GM18505 (cell line): ENCODE results near the gene ITIH1.

Source experiments
- ATAC-seq: cut with Tn5 transposase; IDR thresholded peaks from one replicate; pipeline ENCODE4 v1.9.1; 2021; ENCODE audit not compliant: unreplicated experiment
- POLR2A ChIP-seq: IDR thresholded peaks from 4 replicates; pipeline ENCODE4 v1.6.1; 2011; ENCODE audit warnings: borderline replicate concordance; ENCODE audit not compliant: insufficient read depth, insufficient read length; ENCODE audit errors: extremely low read depth

Gene ITIH1

GRCh38 chr3:52790337-52790736 lies 12.9 kb downstream of the ITIH1 start:
- no peak for ATAC-seq
- TF ChIP-seq POLR2A = no peak

DNA sequence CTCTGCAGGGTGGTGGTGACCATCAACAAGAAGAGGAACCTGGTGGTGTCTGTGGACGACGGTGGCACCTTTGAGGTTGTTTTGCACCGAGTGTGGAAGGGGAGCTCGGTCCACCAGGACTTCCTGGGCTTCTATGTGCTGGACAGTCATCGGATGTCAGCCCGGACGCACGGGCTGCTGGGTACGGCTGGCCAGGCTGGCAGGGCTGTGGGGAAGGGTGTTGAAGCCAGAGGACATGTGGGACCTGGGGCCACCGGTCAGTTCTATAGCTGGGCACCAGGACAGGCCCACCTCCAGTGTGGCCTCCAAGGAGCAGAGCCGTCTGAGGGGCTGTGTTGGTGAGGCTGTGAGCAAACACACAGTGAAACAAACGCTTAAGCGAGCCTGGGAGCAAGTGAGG lies 13.3 kb downstream of the ITIH1 start:
- ATAC-seq = no peak
- no peak for TF ChIP-seq POLR2A

DNA sequence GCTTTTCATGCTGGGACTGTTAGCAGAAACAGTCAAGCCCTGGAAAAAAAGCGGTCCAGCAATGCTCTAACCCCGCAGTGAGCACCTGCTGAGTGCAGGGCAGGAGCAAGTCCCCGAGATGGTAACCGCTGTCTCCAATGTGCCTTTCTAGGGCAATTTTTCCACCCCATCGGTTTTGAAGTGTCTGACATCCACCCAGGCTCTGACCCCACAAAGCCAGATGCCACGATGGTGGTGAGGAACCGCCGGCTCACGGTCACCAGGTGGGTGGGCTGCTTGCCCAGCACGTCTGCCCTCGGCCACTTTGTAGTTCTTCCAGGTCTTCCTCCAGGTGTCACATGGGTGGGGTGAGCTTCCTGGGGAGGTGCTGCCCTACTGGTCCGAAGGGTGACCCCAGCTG lies 14.0 kb downstream of the ITIH1 start:
- no peak for ATAC-seq
- TF ChIP-seq POLR2A = no peak

GRCh38 chr3:52791928-52792327 lies 14.5 kb downstream of the ITIH1 start:
- no peak for ATAC-seq
- no peak for TF ChIP-seq POLR2A

GRCh38 chr3:52792413-52792812 lies 15.0 kb downstream of the ITIH1 start:
- ATAC-seq = no peak
- no peak for TF ChIP-seq POLR2A

- no peak for TF ChIP-seq POLR2A
- ATAC-seq = no peak
Measured at GRCh38 chr3:52792961-52793695, 15.7 kb downstream of the ITIH1 start.

DNA sequence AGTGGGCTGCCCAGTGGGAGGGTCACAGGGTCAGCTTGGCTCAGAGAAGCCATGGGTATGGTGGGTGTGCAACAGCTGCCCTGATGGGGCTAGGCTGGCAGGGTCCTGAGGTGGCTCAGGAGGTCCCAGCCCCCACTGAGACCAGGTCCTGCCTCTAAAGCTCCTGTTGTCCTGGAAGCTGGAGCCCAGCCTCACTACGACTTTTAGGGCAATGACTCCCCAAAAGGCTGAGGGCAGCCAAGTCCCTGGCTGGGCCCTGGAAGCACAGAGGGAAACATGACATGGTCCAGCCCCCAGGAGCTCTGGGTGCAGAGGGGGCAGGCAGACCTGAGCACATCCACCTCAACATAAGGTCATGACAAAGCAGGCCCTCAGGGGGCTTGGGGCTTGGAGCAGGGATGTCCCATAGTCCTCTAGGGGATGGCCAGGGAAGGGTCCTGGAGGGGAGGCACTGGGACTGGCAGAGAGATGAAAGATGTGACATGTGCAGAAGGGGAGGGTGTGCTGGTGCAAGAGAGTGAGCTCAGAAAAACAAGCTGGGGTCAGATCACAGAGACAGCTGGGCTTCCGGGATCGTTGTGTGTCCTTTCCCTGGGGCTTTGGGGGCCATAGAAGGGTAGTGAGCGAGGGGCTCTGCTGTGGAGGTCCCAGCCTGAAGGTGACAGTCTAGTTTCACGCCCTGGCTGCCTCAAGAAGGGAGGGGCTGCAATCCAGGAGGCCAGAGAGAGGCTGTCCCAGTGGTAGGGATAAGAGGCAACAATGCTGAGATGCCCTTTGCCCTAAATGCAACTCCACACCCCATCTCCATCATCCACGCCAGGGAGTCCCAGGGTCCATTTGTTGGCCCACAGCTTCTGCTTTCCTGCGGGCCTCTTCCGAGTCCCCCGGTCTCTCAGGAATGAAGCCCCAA lies 16.6 kb downstream of the ITIH1 start:
- ATAC-seq = no peak
- no peak for TF ChIP-seq POLR2A

- no peak for TF ChIP-seq POLR2A
- no peak for ATAC-seq
Measured at GRCh38 chr3:52794612-52795099, 17.3 kb downstream of the ITIH1 start, which contains the start of gene ITIH3. Gene ITIH3 (plus strand): TSS chr3:52794796. CDS start chr3:52794804, 8 bp downstream.

DNA sequence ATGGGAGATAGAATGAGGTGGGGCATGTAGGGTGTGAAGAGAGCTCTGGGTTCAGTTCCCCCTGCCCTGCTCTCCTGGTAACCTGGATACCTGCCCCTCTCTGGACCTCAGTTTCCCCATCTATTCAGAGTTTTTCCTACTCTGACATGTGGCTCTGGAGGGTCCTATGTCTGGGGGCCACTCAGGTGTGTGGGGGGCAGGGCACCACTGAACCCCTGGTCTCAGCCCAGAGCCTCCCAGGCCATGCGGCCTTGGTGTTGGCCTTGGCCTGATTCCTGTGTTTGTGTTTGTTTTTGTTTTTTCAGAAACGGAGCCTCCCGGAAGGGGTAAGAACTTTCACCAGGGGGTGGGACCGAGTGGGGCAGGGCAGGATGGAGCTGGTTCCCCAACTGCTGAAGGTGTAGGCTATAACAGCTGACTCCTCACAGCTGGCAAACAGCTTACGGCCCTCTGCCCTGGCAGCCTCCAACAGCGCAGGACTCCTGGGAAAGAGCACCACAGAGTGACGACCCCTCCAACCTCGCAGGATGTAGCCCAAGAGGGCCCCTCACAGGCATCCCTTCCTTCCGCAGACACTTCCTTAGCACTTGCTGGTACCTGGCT lies 18.0 kb downstream of the ITIH1 start:
- no peak for ATAC-seq
- no peak for TF ChIP-seq POLR2A

DNA sequence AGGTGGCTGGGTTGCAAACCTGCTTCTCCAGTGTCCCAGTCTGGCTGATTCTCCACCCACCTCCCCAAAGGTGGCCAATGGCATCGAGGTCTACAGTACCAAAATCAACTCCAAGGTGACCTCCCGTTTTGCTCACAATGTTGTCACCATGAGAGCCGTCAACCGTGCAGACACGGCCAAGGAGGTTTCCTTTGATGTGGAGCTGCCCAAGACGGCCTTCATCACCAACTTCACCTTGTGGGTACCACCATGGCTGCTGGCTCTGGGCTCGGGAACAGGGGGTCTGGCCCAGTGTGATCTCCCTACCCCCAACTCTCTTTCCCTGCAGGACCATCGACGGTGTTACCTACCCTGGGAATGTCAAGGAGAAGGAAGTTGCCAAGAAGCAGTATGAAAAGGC lies 19.0 kb downstream of the ITIH1 start:
- ATAC-seq = no peak
- no peak for TF ChIP-seq POLR2A

DNA sequence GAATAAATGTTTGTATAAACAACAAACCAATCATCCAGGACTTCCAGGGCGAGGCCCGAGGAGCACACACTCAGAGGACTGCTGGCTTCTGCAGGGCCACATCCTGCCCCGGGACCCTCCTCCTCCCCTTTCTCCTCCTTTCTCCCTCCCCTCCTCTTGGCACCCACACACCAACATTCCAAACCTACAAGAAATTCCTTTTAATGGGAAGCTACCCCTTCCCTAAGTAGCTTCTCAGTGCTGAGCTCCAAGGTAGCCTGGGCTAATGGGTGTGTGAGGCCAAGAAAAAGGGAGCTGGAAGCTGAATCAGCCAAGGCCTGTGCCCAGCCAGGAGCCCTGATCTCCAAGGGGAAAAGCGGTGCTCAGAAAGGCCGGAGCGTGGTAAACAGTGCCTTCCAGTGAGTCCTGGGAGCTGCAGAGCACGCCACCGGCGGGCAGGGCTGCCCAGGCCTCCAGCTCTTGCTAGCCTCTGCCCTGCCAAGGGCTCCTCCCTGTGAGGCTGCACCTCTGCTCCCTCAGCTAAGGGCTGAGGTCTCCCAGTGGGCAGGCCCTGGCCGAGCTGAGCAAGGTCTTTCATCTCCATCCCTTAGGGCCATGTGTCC lies 21.1 kb downstream of the ITIH1 start:
- ATAC-seq = no peak
- TF ChIP-seq POLR2A = no peak

DNA sequence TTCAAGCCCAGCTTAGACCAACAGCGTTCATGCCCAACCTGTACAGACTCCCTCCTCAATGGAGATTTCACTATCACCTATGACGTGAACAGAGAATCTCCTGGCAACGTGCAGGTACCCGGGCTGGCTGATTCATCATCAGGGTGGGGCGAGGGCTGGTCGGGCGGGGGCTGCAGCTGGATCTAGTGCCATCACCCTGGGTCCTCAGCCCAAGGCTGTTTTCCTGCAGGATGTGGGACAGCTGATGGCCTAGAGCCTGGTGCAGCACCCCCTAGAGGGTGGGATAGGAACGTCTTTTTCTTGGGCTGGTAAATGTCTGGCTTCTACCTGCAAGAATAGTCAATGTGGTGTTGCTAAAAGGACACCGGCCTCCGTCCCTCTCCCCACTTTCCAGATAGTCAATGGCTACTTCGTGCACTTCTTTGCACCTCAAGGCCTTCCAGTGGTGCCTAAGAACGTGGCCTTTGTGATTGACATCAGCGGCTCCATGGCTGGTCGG lies 21.6 kb downstream of the ITIH1 start:
- no peak for ATAC-seq
- no peak for TF ChIP-seq POLR2A

DNA sequence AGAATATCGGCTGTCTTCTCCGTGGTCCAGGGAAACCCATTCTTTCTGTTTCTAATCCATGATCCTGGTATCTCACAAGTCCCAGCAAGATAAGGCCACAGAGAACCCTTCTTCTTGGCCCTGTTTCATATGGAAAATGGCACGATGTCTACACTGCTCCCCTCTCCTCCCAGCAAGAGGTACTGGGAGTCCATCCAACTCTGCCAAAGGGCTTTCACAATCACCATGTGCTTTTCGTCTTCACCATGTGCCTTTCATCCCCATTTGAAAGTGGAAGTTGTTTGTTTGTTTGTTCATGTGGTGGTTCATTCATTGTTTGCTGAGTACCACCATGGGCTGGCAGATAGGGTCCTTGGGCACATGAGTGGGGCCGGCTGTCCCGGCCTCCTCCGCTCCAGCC lies 22.7 kb downstream of the ITIH1 start:
- TF ChIP-seq POLR2A = no peak
- no peak for ATAC-seq
